ENCODE measurements around the gene UHRF2. TPM values are rescaled to one million over a fixed set of nuclear protein-coding genes. Genes with fewer than 3 reads are reported as not detected.
"Not testable (repeated sequence)": the region's sequence is repeated elsewhere in the genome, so short reads cannot be mapped to it uniquely, and the experiment has no call there.

Gene UHRF2
- polyA plus RNA-seq, 4 donors, result 55.0 to 82.6 (median 70.4) TPM

DNA sequence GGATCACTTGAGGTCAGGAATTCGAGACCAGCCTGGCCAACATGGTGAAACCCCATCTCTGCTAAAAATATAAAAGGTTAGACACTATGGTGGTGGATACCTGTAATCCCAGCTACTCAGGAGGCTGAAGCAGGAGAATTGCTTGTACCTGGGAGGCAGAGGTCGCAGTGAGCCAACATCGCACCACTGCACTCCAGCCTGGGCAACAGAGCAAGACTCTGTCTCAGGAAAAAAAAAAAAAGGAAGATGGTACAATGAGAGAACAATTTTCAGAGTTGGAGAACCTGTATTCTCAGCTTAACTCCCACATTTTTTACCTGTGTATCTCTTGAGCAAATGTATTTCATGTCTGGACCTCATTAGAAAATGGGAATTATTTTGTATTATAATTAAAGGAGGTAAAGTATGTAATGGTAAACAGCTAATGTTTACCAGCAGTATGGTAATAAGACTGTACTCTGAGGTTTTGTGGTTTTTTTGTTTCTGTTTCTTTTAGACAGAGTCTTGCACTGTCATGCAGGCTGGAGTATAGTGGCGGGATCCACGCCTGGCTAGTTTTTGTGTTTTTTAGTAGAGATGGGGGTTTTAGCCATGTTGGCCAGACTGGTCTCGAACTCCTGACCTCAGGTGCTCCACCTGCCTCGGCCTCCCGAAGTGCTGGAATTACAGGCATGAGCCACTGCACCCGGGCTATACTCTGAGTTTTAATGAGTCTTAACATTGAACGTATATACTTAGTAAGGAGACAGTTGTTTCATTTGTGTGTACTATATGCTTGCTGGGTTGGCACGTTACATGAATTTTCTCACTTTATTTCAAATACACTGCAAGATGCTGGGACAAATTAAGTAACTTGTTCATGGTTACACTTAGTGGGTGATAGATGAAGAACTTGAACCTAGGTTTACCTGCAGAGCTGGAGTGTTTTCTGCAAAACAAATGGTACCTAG is 16.2 kb downstream of the UHRF2 start:
- DNase-seq (ENCODE audit: low read depth in 4 of 4, low spot score in 2 of 4), result no peak

GRCh38 chr9:6431038-6431437 is 18.0 kb downstream of the UHRF2 start:
- no peak for DNase-seq (ENCODE audit: low read depth in 4 of 4, low spot score in 2 of 4)

DNA sequence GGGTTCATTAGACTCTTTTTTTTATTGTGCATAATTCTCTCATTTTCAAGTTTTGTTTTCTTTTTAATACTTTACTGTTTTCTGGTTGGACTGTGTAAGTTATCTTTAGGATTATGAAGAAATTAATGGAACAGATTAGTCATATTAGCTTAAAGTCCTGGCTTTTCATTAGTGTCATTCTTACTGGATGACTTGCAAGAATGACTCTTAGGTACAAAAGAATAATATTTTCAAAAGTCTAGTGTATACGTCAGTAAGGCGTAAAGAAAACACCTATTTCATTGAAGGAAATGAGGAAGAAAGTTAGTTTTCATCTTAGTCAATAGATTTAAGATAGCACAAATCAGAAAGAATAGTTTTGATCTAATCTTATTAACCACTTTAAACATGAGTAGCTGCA is 20.4 kb downstream of the UHRF2 start:
- DNase-seq (ENCODE audit: low read depth in 4 of 4, low spot score in 2 of 4), result no peak

DNA sequence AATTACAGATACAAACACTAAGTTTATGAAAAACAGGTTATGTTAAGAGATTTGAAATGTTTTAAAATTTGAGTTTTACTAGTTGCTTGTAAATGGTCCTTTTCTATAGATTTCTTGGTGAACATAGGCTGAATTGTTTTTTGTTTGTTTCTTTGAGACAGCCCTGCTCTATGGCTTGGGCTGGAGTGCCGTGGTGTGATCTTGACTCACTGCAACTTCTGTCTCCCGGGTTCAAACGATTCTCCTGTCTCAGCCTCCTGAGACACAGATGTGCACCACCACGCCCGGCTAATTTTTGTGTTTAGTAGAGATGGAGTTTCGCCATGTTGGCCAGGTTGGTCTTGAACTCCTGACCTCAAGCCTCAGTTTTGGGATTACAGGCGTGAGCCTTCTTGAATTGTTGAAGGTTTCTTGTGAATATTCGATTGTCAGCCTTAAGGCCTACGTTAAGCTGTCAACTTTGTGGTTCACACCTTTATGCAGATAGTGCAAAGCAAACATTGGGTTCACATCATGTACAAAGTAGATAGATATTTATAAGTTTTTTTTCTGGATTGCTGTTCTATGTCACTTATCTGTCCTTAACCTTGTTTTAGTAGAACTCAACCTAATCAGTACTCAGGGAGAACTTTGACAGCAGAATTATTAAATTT is 26.2 kb downstream of the UHRF2 start:
- no peak for DNase-seq (ENCODE audit: low read depth in 4 of 4, low spot score in 2 of 4)

DNA sequence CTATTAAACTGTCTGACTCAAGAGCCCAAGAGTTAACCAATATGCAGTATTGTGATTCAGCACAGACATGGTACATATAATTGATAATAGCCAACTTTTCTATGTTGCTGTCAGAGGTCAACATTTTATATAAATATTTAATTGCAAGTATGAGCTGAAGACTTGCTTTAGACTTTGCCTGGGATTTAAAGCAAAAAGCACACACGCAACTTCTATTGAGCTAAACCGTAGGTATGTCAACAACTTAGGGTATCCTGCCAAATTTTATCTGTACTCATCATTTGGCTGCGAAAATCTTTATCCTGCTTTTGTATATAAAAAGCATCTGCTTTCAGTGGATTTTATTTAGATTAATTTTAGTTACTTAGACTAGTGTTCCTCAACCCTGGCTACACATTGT is 27.4 kb downstream of the UHRF2 start:
- no peak for DNase-seq (ENCODE audit: low read depth in 4 of 4, low spot score in 2 of 4)

- no peak for DNase-seq (ENCODE audit: low read depth in 4 of 4, low spot score in 2 of 4)
Observed at GRCh38 chr9:6441269-6441668, 28.3 kb downstream of the UHRF2 start.

DNA sequence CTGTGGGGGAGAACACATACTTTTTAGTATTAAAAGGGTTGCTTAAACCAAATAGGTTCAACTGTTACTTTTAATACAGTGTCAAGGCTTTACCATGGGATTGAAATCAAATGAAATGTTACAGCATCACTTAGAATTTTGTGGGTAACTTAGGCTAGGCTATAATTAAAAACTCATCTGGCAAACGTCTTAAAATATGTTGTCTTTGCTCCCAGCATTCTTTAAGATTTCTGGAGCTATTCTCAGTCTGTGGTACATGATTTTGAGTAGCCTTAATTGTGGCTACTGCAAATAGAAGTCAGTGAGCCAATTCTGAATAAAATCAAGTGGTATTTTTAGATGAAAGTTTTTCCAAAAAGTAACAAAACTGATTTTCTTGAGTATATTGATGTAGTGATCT is 30.7 kb downstream of the UHRF2 start:
- no peak for DNase-seq (ENCODE audit: low read depth in 4 of 4, low spot score in 2 of 4)

- DNase-seq (ENCODE audit: low read depth in 4 of 4, low spot score in 2 of 4), result no peak
Observed at GRCh38 chr9:6444128-6444527, 31.1 kb downstream of the UHRF2 start.

- DNase-seq (ENCODE audit: low read depth in 4 of 4, low spot score in 2 of 4), result no peak
Observed at GRCh38 chr9:6449086-6449485, 36.1 kb downstream of the UHRF2 start.

GRCh38 chr9:6449645-6450044 is 36.6 kb downstream of the UHRF2 start:
- DNase-seq (ENCODE audit: low read depth in 4 of 4, low spot score in 2 of 4), result no peak

DNA sequence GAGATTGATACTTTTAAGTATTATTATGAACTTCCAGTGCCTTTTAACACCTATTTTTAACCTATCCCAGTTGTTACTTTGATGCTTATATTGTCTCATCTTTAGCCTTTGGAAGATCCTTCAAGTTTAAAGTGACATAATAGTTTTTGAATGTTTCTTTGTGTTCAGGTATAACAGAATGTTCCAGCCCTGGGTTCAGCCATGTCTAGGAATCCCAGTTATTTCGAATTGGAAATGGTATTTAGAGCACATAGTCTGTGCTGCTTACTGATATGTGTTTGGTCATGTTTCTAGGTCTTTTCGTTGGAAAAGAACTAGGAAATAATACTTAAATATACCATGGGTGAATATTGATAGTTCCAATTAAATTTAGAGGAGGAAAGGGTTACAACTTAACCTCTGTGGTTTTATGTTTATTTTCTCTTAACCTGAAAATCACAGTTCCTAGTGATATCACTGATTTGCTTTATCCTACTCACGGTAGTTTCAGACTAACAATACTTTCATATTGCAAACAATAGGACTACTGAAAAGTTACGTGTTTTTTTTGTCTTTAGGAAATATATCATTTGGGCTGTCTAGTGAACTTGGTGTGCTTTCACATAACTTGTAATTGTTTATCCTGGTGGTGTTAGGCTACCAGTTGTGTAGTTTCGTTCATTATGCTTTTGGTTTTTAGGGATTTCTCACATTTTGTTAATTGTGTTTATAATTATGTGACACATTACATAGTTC is 37.8 kb downstream of the UHRF2 start:
- no peak for DNase-seq (ENCODE audit: low read depth in 4 of 4, low spot score in 2 of 4)

GRCh38 chr9:6455292-6455691 is 42.3 kb downstream of the UHRF2 start:
- DNase-seq (ENCODE audit: low read depth in 4 of 4, low spot score in 2 of 4), result not testable (repeated sequence)

DNA sequence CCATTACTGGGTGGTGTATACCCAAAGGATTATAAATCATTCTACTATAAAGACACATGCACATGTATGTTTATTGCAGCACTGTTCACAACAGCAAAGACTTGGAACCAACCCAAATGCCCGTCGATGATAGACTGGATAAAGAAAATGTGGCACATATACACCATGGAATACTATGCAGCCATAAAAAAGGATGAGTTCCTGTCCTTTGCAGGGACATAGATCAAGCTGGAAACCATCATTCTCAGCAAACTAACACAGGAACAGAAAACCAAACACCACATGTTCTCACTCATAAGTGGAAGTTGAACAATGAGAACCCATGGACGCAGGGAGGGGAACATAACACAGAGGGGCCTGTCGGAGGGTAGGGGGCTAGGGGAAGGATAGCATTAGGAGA is 45.7 kb downstream of the UHRF2 start:
- DNase-seq (ENCODE audit: low read depth in 4 of 4, low spot score in 2 of 4), result not testable (repeated sequence)

DNA sequence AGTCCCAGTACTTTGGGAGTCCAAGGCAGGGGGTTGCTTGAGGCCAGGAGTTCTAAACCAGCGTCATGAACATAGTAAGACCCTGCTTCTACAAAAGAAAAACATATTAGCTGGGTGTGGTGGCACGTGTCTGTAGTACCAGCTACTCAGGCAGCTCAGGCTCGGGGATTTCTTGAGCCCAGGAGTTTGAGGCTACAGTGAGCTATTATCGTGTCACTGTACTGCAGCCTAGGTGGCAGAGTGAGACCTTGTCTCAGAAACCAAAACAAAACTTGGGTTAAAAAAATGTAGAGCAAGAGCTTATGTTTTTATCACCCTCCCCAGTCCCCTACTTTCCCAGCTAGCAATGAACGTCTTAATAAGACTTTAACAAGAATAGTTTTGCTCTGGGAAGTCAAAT is 46.7 kb downstream of the UHRF2 start:
- no peak for DNase-seq (ENCODE audit: low read depth in 4 of 4, low spot score in 2 of 4)

- no peak for DNase-seq (ENCODE audit: low read depth in 4 of 4, low spot score in 2 of 4)
Observed at GRCh38 chr9:6460189-6460768, 47.3 kb downstream of the UHRF2 start.

- DNase-seq (ENCODE audit: low read depth in 4 of 4, low spot score in 2 of 4), result no peak
Observed at GRCh38 chr9:6461619-6462018, 48.6 kb downstream of the UHRF2 start.

GRCh38 chr9:6467006-6467625 is 54.1 kb downstream of the UHRF2 start:
- no peak for DNase-seq (ENCODE audit: low read depth in 4 of 4, low spot score in 2 of 4)

DNA sequence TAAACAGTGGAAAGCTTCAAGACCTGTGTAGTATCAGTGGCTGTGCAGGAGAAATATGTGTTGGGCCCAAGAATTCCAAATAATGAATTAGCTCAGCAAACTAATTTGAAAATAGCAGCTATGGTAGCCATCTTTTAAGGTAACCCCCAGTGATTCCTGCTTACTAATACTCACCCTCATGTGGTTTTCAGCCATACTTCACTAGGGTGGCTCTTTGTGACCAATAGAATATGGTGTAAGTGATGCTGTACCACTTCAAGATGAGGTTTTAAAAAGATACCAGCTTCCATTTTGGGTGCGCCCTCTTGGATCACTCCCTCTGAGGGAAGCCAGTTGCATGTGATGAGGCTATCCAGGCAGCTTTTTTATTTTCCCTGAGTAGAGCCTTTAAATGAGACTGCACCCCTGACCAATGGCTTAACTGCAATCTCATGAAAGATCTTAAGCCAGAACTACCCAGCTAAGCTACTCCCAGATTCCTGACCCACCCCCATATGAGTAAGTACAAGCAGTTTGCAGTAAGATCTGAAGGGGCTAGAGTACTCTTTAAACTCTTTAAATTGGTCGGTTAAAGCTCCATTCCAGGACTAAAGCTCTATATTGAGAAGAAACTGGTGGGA is 58.3 kb downstream of the UHRF2 start:
- no peak for DNase-seq (ENCODE audit: low read depth in 4 of 4, low spot score in 2 of 4)

DNA sequence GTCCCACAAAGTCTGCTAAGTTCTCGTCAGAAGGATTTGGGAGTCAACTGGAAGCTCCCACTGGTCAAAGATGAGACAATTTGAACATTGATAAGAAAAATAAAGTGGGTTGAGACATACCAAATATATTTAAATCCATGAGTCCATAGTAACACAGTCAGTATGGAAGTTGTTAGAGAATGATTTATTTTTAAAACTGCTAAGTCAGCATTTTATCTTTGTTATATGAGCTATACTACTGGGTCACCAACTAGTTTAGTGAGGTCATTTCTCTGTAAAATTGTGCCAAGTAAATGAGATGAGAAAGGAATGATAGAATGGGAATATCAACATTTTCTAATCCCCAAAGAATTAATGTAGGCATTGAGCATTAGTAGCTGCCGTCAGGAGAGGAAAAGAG is 60.2 kb downstream of the UHRF2 start:
- no peak for DNase-seq (ENCODE audit: low read depth in 4 of 4, low spot score in 2 of 4)

- DNase-seq (ENCODE audit: low read depth in 4 of 4, low spot score in 2 of 4), result no peak
Observed at GRCh38 chr9:6479959-6480358, 67.0 kb downstream of the UHRF2 start.
